HCT116 (cell line): ENCODE measurements around the gene KXD1.

Experiments
- ATF3 ChIP-seq: IDR thresholded peaks from 2 replicates; pipeline ENCODE4 v1.6.1; 2012
- ELF1 ChIP-seq: IDR thresholded peaks from 2 replicates; pipeline ENCODE4 v1.6.1; 2012; ENCODE audit warnings: low read depth, borderline replicate concordance
- EZH2 ChIP-seq: fragments of 200-600 bp; sonication (generic); IDR thresholded peaks from 2 replicates; pipeline ENCODE4 v1.6.1; 2017; ENCODE audit warnings: antibody characterized with exemption, mixed run types
- EZH2phosphoT487 ChIP-seq: fragments of 200-600 bp; IDR thresholded peaks from 2 replicates; pipeline ENCODE4 v1.6.1; 2018; ENCODE audit warnings: antibody characterized with exemption, borderline replicate concordance
- POLR2A ChIP-seq: IDR thresholded peaks from 2 replicates; pipeline ENCODE4 v1.7.0; 2011; ENCODE audit warnings: borderline replicate concordance; ENCODE audit not compliant: insufficient read depth, insufficient read length; ENCODE audit errors: extremely low read depth
- POLR2AphosphoS5 ChIP-seq: IDR thresholded peaks from 2 replicates; pipeline ENCODE4 v1.6.1; 2011; ENCODE audit warnings: mild to moderate bottlenecking, low read depth, low read length, moderate library complexity
- RAD21 ChIP-seq: IDR thresholded peaks from 2 replicates; pipeline ENCODE4 v1.6.1; 2012; ENCODE audit warnings: low read depth, mild to moderate bottlenecking
- SIN3A ChIP-seq: IDR thresholded peaks from 2 replicates; pipeline ENCODE4 v1.6.1; 2012; ENCODE audit warnings: low read depth
- SP1 ChIP-seq: IDR thresholded peaks from 2 replicates; pipeline ENCODE4 v1.6.1; 2012; ENCODE audit warnings: low read depth
- YY1 ChIP-seq: IDR thresholded peaks from 2 replicates; pipeline ENCODE4 v1.6.1; 2011; ENCODE audit warnings: low read length, low read depth, moderate library complexity, mild to moderate bottlenecking; ENCODE audit not compliant: insufficient replicate concordance; ENCODE audit errors: extremely low read depth
- ZNF274 ChIP-seq: fragments of 200-500 bp; sonication (Bioruptor generic); IDR thresholded peaks from 2 replicates; pipeline ENCODE4 v1.6.1; 2014; ENCODE audit warnings: mild to moderate bottlenecking, low read depth, low read length, inconsistent platforms
- TF ChIP-seq, protein P1 (sequence below), 3 experiments: fragments of 200-600 bp in 1 of 3; sonication (generic) in 1 of 3; IDR thresholded peaks in 2 of 3; conservative IDR thresholded peaks in 1 of 3; 2 replicates each; pipeline ENCODE4 v1.5.1; 2012 to 2017; ENCODE audit warnings: low read depth in 2 of 3, low read length in 2 of 3, antibody characterized with exemption in 1 of 3, borderline replicate concordance in 1 of 3, control low read depth in 1 of 3, mild to moderate bottlenecking in 1 of 3, mixed read lengths in 1 of 3, mixed run types in 1 of 3, moderate library complexity in 1 of 3; ENCODE audit not compliant: insufficient read depth in 1 of 3
- TF ChIP-seq, protein P2 (sequence below): IDR thresholded peaks from 2 replicates; pipeline ENCODE4 v1.6.1; 2012; ENCODE audit warnings: low read depth
- TF ChIP-seq, protein P3 (sequence below): IDR thresholded peaks from 2 replicates; pipeline ENCODE4 v1.6.1; 2012

DNA sequence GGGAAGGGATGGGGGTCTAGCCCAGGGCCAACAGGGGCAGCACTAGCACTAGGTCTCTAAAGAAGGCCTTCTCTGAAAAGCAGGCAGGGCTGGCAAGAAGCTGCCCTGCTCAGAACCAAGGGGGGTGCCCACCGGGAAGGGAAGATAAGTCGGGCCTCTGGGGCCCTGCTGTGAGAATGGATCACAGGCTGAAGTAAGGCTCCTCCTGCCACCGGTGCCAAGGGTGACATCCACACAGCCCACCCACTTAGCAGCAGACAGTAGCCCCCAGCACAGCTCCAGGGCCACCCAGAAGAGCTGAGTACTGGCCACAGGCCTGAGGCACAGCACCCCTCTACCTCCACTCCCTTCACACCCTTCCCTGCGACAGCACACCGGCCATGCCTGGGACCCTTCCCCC lies 41.7 kb upstream of the KXD1 start:
- TF ChIP-seq RAD21: no peak
- TF ChIP-seq, protein P1, sequence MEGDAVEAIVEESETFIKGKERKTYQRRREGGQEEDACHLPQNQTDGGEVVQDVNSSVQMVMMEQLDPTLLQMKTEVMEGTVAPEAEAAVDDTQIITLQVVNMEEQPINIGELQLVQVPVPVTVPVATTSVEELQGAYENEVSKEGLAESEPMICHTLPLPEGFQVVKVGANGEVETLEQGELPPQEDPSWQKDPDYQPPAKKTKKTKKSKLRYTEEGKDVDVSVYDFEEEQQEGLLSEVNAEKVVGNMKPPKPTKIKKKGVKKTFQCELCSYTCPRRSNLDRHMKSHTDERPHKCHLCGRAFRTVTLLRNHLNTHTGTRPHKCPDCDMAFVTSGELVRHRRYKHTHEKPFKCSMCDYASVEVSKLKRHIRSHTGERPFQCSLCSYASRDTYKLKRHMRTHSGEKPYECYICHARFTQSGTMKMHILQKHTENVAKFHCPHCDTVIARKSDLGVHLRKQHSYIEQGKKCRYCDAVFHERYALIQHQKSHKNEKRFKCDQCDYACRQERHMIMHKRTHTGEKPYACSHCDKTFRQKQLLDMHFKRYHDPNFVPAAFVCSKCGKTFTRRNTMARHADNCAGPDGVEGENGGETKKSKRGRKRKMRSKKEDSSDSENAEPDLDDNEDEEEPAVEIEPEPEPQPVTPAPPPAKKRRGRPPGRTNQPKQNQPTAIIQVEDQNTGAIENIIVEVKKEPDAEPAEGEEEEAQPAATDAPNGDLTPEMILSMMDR (IDR thresholded peaks at IDR 0.05 in 2 of 3, conservative IDR thresholded peaks at IDR 0.05 in 1 of 3; ENCODE audit: borderline replicate concordance in 1 of 3, insufficient read depth in 1 of 3, low read depth in 2 of 3, low read length in 2 of 3): no peak
- TF ChIP-seq POLR2A: no peak
- no peak for TF ChIP-seq EZH2phosphoT487
- TF ChIP-seq ATF3: no peak
- TF ChIP-seq, protein P2, sequence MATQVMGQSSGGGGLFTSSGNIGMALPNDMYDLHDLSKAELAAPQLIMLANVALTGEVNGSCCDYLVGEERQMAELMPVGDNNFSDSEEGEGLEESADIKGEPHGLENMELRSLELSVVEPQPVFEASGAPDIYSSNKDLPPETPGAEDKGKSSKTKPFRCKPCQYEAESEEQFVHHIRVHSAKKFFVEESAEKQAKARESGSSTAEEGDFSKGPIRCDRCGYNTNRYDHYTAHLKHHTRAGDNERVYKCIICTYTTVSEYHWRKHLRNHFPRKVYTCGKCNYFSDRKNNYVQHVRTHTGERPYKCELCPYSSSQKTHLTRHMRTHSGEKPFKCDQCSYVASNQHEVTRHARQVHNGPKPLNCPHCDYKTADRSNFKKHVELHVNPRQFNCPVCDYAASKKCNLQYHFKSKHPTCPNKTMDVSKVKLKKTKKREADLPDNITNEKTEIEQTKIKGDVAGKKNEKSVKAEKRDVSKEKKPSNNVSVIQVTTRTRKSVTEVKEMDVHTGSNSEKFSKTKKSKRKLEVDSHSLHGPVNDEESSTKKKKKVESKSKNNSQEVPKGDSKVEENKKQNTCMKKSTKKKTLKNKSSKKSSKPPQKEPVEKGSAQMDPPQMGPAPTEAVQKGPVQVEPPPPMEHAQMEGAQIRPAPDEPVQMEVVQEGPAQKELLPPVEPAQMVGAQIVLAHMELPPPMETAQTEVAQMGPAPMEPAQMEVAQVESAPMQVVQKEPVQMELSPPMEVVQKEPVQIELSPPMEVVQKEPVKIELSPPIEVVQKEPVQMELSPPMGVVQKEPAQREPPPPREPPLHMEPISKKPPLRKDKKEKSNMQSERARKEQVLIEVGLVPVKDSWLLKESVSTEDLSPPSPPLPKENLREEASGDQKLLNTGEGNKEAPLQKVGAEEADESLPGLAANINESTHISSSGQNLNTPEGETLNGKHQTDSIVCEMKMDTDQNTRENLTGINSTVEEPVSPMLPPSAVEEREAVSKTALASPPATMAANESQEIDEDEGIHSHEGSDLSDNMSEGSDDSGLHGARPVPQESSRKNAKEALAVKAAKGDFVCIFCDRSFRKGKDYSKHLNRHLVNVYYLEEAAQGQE: no peak
- TF ChIP-seq YY1: no peak
- no peak for TF ChIP-seq SIN3A
- TF ChIP-seq EZH2: no peak
- no peak for TF ChIP-seq ELF1
- TF ChIP-seq POLR2AphosphoS5: no peak
- no peak for TF ChIP-seq ZNF274
- no peak for TF ChIP-seq SP1
- TF ChIP-seq, protein P3, sequence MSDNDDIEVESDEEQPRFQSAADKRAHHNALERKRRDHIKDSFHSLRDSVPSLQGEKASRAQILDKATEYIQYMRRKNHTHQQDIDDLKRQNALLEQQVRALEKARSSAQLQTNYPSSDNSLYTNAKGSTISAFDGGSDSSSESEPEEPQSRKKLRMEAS: no peak
